IMR-90 (cell line): ENCODE data around the gene FNDC3B. TPM values are rescaled to one million over a fixed set of nuclear protein-coding genes. Genes with fewer than 3 reads are reported as not detected.
A peak's percentile ranks its signal among the peaks of the same experiment; 100 is the strongest.

Experiments
- ATAC-seq: fragments of 200-7000 bp; cut with Tn5 transposase; 2 replicates; pipeline ENCODE4 v1.9.1; 2020; ENCODE audit warnings: low read depth, mild to moderate bottlenecking, moderate library complexity
- BruUV-seq: library from RNA; stranded (reverse); fragments of 400-500 nt; replicated peaks from 2 replicates; lab custom pipeline; 2021; lab: Mats Ljungman, UMichigan
- CTCF ChIA-PET: fragments of 300-600 bp; formaldehyde crosslinking; extraction: SDS; loops from one replicate; lab custom pipeline; 2021; ENCODE audit warnings: antibody characterized with exemption; lab: Yijun Ruan, JAX
- POLR2A ChIA-PET: fragments of 300-600 bp; sonication (Branson Sonifier 250); formaldehyde crosslinking; loops from one replicate; lab custom pipeline; 2022; ENCODE audit warnings: antibody characterized with exemption; ENCODE audit not compliant: unreplicated experiment; lab: Charles Lee
- DNase-seq: peaks from one replicate; pipeline ENCODE4 v3.0.0; 2013
- H2AFZ ChIP-seq: replicated peaks from 2 replicates; pipeline ENCODE3; 2013; ENCODE audit warnings: low read length, mild to moderate bottlenecking; ENCODE audit not compliant: poor library complexity
- H2AK5ac ChIP-seq: 2 replicates; pipeline ENCODE4 v1.6.1; 2013; ENCODE audit warnings: low read depth, low read length, inconsistent platforms
- H2AK9ac ChIP-seq: replicated peaks from 2 replicates; pipeline ENCODE3; 2013; ENCODE audit warnings: mild to moderate bottlenecking, low read depth, low read length, moderate library complexity; ENCODE audit not compliant: poor library complexity
- H2BK120ac ChIP-seq: 2 replicates; pipeline ENCODE4 v1.6.1; 2013; ENCODE audit warnings: low read depth, low read length, inconsistent platforms
- H2BK15ac ChIP-seq: 3 replicates; pipeline ENCODE4 v1.6.1; 2013; ENCODE audit warnings: low read depth, low read length, inconsistent platforms
- H2BK20ac ChIP-seq: 2 replicates; pipeline ENCODE4 v1.6.1; 2013; ENCODE audit warnings: low read depth, mild to moderate bottlenecking, inconsistent platforms, low read length, moderate library complexity
- H2BK5ac ChIP-seq: 2 replicates; pipeline ENCODE4 v1.6.1; 2013; ENCODE audit warnings: mild to moderate bottlenecking, low read depth, low read length, inconsistent platforms; ENCODE audit not compliant: poor library complexity, severe bottlenecking
- H3K14ac ChIP-seq: replicated peaks from 2 replicates; pipeline ENCODE4 v1.6.1; 2013; ENCODE audit warnings: low read depth, low read length, inconsistent platforms
- H3K18ac ChIP-seq: 2 replicates; pipeline ENCODE4 v1.6.1; 2013; ENCODE audit warnings: low read depth, low read length, control low read depth
- H3K23ac ChIP-seq: 2 replicates; pipeline ENCODE4 v1.6.1; 2013; ENCODE audit warnings: low read depth, low read length, inconsistent platforms
- H3K27ac ChIP-seq: 2 replicates; pipeline ENCODE4 v1.5.1; 2013; ENCODE audit warnings: mild to moderate bottlenecking, control low read depth, low read length; ENCODE audit not compliant: insufficient read depth
- H3K27me3 ChIP-seq: 2 replicates; pipeline ENCODE4 v1.6.1; 2013; ENCODE audit warnings: low read length; ENCODE audit not compliant: control insufficient read depth, insufficient read depth
- H3K36me3 ChIP-seq: 2 replicates; pipeline ENCODE4 v1.6.1; 2013; ENCODE audit warnings: low read length, mixed read lengths; ENCODE audit not compliant: control insufficient read depth, insufficient read depth
- H3K4ac ChIP-seq: 2 replicates; pipeline ENCODE4 v1.6.1; 2013; ENCODE audit warnings: low read depth, low read length, inconsistent platforms
- H3K4me1 ChIP-seq: 2 replicates; pipeline ENCODE4 v1.6.1; 2013; ENCODE audit warnings: low read length, mixed read lengths; ENCODE audit not compliant: control insufficient read depth, insufficient read depth
- H3K4me2 ChIP-seq: 2 replicates; pipeline ENCODE4 v1.6.1; 2013; ENCODE audit warnings: low read depth, mild to moderate bottlenecking, control low read depth, low read length, moderate library complexity
- H3K4me3 ChIP-seq: 2 replicates; pipeline ENCODE4 v1.5.1; 2013; ENCODE audit warnings: low read depth, mild to moderate bottlenecking, control low read depth, low read length, moderate library complexity; ENCODE audit not compliant: insufficient read depth
- H3K56ac ChIP-seq: 2 replicates; pipeline ENCODE4 v1.6.1; 2013; ENCODE audit warnings: low read length, inconsistent platforms; ENCODE audit not compliant: insufficient read depth; ENCODE audit errors: extremely low read depth
- H3K79me1 ChIP-seq, 2 experiments: 2 replicates each; pipeline ENCODE4 v1.6.1; 2013; ENCODE audit warnings: low read length in 2 of 2, inconsistent platforms in 1 of 2, low read depth in 1 of 2
- H3K9ac ChIP-seq: 2 replicates; pipeline ENCODE4 v1.6.1; 2013; ENCODE audit warnings: low read depth, low read length, control low read depth
- H3K9me1 ChIP-seq: 2 replicates; pipeline ENCODE4 v1.6.1; 2013; ENCODE audit warnings: low read length, inconsistent platforms; ENCODE audit not compliant: insufficient read depth
- H3K9me3 ChIP-seq: 2 replicates; pipeline ENCODE4 v1.6.1; 2013; ENCODE audit warnings: low read length; ENCODE audit not compliant: control insufficient read depth, insufficient read depth
- H4K20me1 ChIP-seq: 2 replicates; pipeline ENCODE4 v1.6.1; 2013; ENCODE audit warnings: low read length, inconsistent platforms; ENCODE audit not compliant: insufficient read depth
- H4K5ac ChIP-seq: 2 replicates; pipeline ENCODE4 v1.6.1; 2013; ENCODE audit warnings: mild to moderate bottlenecking, low read depth, low read length, control low read depth
- H4K8ac ChIP-seq, 2 experiments: 2 replicates each; pipeline ENCODE4 v1.6.1; 2013; ENCODE audit warnings: low read depth in 2 of 2, low read length in 2 of 2, control low read depth in 1 of 2, inconsistent platforms in 1 of 2
- H4K91ac ChIP-seq: 2 replicates; pipeline ENCODE4 v1.6.1; 2013; ENCODE audit warnings: low read depth, low read length, inconsistent platforms; ENCODE audit not compliant: insufficient read depth
- FOS ChIP-seq: fragments of 150-350 bp; IDR thresholded peaks from 2 replicates; pipeline ENCODE4 v1.6.1; 2016; ENCODE audit warnings: low read depth, low read length
- MAFK ChIP-seq: IDR thresholded peaks from 2 replicates; pipeline ENCODE4 v1.6.1; 2012; ENCODE audit warnings: low read depth, low read length, improper control_type of control experiment
- RAD21 ChIP-seq: IDR thresholded peaks from 2 replicates; pipeline ENCODE4 v1.6.1; 2012; ENCODE audit warnings: low read length, improper control_type of control experiment
- RCOR1 ChIP-seq: IDR thresholded peaks from 2 replicates; pipeline ENCODE4 v1.6.1; 2012; ENCODE audit warnings: mild to moderate bottlenecking, low read length, improper control_type of control experiment; ENCODE audit not compliant: insufficient replicate concordance
- SMC3 ChIP-seq: fragments of 150-350 bp; IDR thresholded peaks from 2 replicates; pipeline ENCODE4 v1.6.1; 2016; ENCODE audit warnings: low read depth, mild to moderate bottlenecking, antibody characterized with exemption, low read length, moderate library complexity
- WGBS, 2 experiments: methylation state at CpG; one replicate each; pipeline versions ENCODE4 v1.1.5 to v1.1.7; 2013; ENCODE audit warnings: missing lambda C conversion rate in 2 of 2; ENCODE audit not compliant: insufficient read length in 1 of 2; ENCODE audit errors: extremely low coverage in 2 of 2; 5-methylcytosine and 5-hydroxymethylcytosine counted together
- dilution Hi-C: fragments of 300-500 bp; cut with HindIII; formaldehyde crosslinking; loops from one replicate; pipeline ENCODE4 v1.14.3; 2018; ENCODE audit warnings: low sequenced_read_pairs; ENCODE audit not compliant: unreplicated experiment
- in situ Hi-C: fragments of 300-500 bp; cut with MboI; formaldehyde crosslinking; loops from 3 replicates; pipeline ENCODE4 v1.14.3; 2019; ENCODE audit warnings: low sequenced_read_pairs, inconsistent platforms, mixed read lengths
- intact Hi-C: fragments of 100-400 bp; cut with micrococcal nuclease; formaldehyde crosslinking; loops from 2 replicates; pipeline ENCODE4 v1.10.0; 2022
- polyA plus RNA-seq, 3 experiments: library from polyadenylated mRNA; depleted of rRNA; stranded (reverse); fragments of >200 nt; gene quantifications; 2 replicates each; pipeline ENCODE4 v1.2.3, GENCODE V29; 2012; ENCODE audit warnings: low replicate concordance in 1 of 3
- total RNA-seq: library from RNA; depleted of rRNA; stranded (reverse); fragments of >200 nt; gene quantifications from 2 replicates; pipeline ENCODE4 v1.2.3, GENCODE V29; 2012
- TF ChIP-seq, protein P1 (sequence below): conservative IDR thresholded peaks from 2 replicates; pipeline ENCODE4 v1.5.1; 2012; ENCODE audit warnings: mild to moderate bottlenecking, low read depth, low read length, improper control_type of control experiment

Gene FNDC3B
- total and polyA plus RNA-seq, 2 of the 4 experiments (the other 2 are of a cell fraction): 23.9 to 150 TPM

DNA sequence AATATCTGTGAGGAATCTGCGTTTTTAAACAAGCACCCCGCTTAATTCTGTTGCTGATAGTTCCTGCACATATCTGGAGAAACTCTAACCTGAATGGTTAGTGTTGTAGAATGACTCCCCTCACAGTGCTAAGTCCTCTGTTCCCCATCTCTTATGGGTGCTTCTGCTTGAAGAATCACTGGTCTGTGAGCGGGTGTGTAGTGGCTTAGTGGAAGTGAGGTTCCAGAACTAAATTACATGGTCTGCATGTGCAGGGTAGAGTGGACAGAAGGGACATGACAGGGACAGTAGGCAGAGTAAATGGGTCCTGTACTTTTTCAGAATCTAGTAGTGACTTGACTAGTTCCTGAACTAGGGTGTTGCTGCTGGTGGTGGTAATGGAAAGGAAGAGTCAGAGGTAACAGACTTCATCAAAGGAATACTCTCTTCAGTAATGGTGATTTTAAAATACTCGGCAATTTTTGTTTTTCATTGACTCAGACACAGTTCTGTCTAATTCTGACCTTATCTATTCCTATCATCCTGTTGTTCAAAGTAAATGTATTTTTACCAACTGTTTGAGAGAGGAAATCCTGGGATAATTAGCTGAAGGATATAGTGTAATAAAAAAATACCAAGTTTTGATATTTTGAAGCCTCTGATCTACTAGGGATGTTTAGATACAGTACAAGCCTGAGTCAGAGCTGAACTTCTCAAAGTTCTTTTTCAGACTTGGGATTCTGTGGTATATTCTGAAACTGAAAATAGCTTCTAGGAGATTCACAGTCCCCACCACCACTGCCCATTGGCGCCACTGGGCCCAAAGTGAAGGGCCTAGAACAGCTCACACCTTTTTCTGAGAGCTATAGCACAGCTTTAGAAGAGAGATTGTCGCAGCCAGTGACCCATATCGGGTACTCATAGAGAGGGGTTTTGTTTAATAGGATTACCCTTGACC, 55.5 kb downstream of the FNDC3B start:
- Histone ChIP-seq H3K4me1 (peaks cover 14% of the 10 kb centered on the region), H3K56ac (no peak overlapping the region), H4K91ac (no peak overlapping the region), H3K27me3 (no peaks in the 10 kb centered on the region), H3K79me1 (peaks cover 27 to 81% of the 10 kb centered on the region in 2 experiments), H3K27ac (no peak overlapping the region), H2AK9ac (no peak overlapping the region), H2AFZ (no peak overlapping the region), H3K36me3 (0 out of 2 replicates have a peak, but pooled peaks cover 3% of the 10 kb centered on the region), H2BK15ac (no peak overlapping the region), H3K23ac (peak overlapping the region; percentile 47; the same call in 1 of the 2 replicates), H3K9ac (no peak overlapping the region), H4K20me1 (peaks cover 91% of the 10 kb centered on the region), H3K4me2 (no peak overlapping the region; the same call in 1 of the 2 replicates), H3K9me3 (no peaks in the 10 kb centered on the region), H4K8ac (no peak overlapping the region), H2AK5ac (no peak overlapping the region), H2BK5ac (peak overlapping the region; percentile 49), H4K5ac (no peak overlapping the region), H3K18ac (no peak overlapping the region), H3K14ac (peak overlapping the region; percentile 67; the same call in 1 of the 2 replicates), H3K4me3 (no peak overlapping the region), H3K4ac (no peak overlapping the region), H2BK120ac (no peak overlapping the region), H2BK20ac (no peak overlapping the region), H3K9me1 (peaks cover 10% of the 10 kb centered on the region)
- intact Hi-C loops (no loop called here), in situ Hi-C loops (no loop called here), dilution Hi-C loops (no loop called here)
- TF ChIP-seq SMC3 (peak; percentile 2; the same call in 1 of the 2 replicates), FOS (no peak), RAD21 (no peak), MAFK (no peak), RCOR1 (no peak)
- TF ChIP-seq, protein P1, sequence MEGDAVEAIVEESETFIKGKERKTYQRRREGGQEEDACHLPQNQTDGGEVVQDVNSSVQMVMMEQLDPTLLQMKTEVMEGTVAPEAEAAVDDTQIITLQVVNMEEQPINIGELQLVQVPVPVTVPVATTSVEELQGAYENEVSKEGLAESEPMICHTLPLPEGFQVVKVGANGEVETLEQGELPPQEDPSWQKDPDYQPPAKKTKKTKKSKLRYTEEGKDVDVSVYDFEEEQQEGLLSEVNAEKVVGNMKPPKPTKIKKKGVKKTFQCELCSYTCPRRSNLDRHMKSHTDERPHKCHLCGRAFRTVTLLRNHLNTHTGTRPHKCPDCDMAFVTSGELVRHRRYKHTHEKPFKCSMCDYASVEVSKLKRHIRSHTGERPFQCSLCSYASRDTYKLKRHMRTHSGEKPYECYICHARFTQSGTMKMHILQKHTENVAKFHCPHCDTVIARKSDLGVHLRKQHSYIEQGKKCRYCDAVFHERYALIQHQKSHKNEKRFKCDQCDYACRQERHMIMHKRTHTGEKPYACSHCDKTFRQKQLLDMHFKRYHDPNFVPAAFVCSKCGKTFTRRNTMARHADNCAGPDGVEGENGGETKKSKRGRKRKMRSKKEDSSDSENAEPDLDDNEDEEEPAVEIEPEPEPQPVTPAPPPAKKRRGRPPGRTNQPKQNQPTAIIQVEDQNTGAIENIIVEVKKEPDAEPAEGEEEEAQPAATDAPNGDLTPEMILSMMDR: peak; percentile 16; the same call in 1 of the 2 replicates
- CTCF ChIA-PET: no interaction called here
- ATAC-seq: peak; percentile 72
- POLR2A ChIA-PET: no interaction called here
- BruUV-seq: no TSS peak
- no CpG with 5 or more reads among the region's 7 CpGs for whole genome bisulfite sequencing, 2 experiments
- DNase-seq: peak; percentile 62
